GM21526 (cell line): Measurements from ENCODE around the gene KCNMA1.

ENCODE experiments used
- ATAC-seq: cut with Tn5 transposase; IDR thresholded peaks from one replicate; pipeline ENCODE4 v1.9.1; 2021; ENCODE audit warnings: moderate library complexity; ENCODE audit not compliant: unreplicated experiment, low FRiP score

The KCNMA1 gene

DNA sequence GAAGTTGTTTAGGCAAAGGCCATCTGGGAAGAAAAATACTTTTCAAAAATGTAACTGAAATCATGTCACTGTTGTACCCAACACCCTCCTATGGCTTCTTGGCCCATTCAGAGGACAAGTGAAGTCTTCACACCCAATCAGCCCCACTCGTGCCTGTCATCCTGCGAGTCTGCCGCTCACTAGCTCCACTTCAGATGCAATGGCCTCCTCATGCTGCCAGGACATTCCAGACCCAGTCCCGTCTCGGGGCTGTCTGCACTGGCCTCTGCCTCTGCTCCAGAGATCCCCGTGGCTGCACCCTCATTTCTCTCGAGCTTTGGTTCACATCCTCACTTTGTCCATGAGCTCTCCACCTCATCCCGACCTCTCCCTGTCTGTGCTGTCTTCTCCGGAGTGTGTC lies 227.1 kb downstream of the KCNMA1 start:
- ATAC-seq = no peak

- ATAC-seq = no peak
Measured at GRCh38 chr10:77409697-77410471, 227.7 kb downstream of the KCNMA1 start.

GRCh38 chr10:77408259-77408658 lies 229.3 kb downstream of the KCNMA1 start:
- ATAC-seq = no peak

DNA sequence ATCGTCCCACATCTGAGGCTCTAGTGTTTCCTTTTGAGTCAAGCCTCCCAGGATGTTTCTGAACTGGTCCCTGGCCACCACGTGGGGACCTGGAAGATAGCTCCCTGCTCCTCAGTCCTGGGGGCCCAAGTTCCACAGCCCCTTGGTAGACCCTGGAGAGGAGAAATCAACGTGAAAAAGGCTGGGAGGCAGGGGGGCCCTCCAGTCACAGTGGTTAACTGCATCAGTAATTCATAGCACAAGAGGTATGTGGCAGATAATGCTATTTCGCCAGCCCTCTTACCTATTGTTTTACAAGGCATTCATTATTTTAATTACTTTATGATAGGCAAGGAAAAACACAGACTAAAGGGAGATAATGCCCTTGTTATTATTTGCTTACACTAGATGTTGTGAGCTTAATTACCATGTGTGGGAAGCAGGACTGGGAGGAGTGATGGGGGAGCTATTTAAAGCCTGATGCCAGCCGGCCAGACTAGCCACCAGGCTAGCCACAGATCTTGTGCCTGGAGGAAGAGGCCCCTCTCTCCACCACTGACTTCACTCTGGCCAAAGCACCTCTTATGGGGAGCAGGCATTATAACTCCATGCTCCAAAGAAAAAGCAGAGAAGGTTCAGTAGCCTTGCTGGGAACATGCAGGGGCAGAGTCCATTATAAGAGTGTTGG lies 230.7 kb downstream of the KCNMA1 start:
- ATAC-seq = no peak

- no peak for ATAC-seq
Measured at GRCh38 chr10:77405771-77406241, 231.8 kb downstream of the KCNMA1 start.

GRCh38 chr10:77404810-77405209 lies 232.8 kb downstream of the KCNMA1 start:
- no peak for ATAC-seq

DNA sequence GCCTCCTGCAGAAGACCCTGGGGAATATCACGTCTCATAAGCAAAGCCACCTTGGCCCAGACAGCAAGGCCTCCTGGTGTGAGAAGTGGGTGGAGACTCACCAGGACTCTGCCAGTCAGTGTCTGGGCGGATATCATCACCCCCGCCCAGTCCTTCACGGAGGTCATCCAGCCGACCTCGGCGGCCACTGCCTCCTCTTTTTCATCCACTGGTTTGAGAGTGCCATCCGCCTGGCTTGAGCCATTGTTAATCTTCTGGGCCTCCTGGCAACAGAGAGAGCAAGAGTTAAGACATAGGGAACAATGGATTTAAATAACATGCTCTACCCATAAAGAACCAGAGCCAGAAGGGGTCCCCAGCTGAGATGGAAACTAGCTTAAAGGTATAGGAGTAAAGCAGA lies 233.8 kb downstream of the KCNMA1 start:
- no peak for ATAC-seq

GRCh38 chr10:77401683-77402082 lies 235.9 kb downstream of the KCNMA1 start:
- no peak for ATAC-seq

DNA sequence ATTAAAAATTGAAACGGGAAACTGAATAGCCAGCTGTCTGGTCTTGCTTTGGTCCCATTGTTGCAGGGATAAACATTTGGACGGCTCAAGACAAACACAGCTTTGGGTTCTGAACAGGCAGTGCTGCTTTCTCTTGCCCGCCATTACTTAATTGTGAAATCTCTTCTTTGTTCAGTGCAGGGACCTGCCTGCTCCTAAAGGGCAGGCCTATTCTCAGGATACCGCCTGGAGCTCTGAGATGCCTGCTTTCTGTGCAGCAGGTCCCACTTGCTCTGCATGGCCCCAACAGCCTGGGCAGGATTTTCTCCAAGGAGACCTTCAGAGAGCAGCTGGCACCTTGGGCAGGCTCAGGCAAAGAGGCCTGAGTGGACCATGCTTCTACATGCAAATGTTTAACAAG lies 237.6 kb downstream of the KCNMA1 start:
- no peak for ATAC-seq

DNA sequence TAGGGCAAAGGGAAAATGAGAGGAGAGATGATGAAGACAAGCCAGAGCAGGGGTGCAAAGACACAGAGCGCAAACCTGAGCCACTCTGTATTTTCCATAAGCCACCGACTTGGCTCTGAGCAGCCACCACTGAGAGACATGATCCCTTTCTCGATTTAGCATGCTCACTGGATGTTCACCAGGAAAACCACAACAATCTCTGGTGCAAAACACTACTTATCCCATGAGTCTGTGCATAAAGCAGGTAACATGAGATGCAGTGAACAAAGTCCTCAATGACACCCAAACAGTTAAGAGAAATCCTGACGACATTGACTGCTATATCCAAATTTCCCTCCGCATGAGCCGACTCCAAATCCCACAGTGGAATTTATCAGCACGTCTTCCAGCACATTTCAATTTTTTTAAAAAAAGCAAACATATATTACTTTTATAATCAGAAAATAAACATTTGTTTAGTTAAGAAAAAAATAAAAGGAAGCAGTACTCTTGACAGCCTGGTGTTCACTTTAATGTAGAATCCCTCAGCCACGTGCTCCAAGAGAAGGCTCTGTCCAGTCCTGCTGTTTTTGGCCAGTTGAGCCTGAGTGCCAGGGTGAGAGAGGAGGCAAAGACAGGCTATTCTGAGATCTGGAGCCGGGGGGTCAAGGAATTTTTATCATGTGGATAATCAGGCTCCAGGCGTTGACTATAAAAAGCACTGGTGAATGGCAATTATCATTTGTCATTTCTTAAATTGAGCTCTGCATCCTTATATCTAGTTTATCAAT lies 238.4 kb downstream of the KCNMA1 start:
- no peak for ATAC-seq

DNA sequence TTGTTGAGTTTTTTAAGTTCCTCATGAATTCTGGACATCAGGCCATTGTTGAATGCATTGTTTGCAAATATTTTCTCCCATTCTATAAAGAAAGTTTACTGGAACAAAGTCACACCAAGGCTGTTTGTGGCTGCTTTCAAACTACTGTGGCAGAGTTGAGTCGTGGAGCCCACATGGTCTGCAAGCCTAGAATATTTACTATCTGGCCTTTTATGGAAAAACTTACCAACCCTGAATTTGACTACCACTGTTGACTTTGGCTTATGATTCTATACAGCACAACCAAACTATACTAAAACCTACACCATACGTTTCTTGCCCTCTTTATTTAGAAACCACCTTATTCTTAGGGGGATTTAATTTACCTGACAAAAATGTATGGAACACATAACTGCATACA lies 239.1 kb downstream of the KCNMA1 start:
- ATAC-seq = no peak

DNA sequence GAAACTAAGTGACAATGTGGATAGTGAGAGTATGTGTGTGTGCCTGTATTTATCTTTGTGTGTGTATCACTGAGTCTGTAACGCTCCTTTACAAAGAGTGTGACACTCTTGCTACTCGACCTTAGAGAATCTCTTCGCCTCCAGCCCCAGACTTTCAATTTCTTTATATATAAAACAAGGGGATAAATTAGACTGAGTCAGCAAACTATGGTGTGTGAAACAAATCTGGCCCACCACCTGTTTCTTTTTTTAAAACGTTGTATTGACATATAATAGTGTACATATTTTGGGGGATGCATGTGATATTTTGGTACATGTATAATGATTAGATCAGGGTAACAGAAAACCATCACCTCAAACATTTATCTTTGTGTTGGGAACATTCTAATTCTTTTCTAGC lies 240.5 kb downstream of the KCNMA1 start:
- ATAC-seq = no peak

GRCh38 chr10:77396290-77396689 lies 241.3 kb downstream of the KCNMA1 start:
- no peak for ATAC-seq

DNA sequence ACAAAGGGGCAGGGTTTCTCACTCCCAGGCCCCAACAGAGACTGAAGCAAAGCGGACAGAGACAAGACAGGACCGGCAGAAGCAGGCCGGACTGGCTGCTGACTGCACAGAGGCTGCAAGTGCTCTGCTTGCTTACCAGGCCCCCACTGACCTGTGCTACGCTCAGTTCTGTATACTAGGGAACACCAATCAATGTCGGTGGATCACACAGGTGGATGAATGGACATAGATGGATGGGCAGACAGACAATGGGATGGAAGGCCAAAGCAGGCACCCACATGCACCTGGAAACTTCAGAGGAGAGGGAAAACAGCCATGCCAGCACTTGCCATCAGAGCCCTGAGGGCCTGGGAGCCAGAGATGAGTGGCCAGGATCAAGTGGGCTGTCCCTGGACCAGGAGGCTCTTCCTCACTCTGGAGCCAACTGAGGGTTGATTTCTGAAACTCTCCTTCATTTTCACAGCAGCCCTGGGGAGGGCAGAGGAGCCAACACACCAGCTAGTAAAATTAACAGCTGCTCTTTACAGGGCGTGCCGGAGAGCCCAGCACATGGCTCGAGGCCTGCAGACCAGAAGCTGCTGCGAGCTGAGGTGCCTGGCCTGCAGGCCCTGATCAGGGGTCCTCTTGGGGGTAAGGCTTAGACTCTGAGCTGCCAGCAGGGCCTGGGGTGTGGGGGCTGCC lies 243.6 kb downstream of the KCNMA1 start:
- ATAC-seq = no peak

DNA sequence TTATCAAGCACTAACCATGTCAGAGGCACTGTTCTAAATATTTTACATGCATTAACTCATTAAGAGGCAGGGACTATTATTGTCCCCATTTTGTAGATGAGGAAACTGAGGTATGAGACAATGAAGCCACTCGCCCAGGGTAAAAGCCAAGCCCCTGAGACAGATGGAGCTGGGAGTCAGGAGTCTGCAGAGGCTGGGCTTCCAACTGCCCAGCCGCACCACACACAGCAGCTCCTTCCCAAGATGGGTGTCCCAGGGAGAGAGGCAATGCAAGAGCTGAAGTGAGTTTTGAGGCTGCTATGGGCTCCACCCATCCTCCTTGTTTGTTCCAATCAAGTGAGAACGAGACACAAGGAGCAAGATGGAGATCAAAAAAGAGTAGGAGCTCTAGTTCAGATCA lies 244.2 kb downstream of the KCNMA1 start:
- ATAC-seq = no peak

- ATAC-seq = no peak
Measured at GRCh38 chr10:77392851-77393250, 244.8 kb downstream of the KCNMA1 start.

GRCh38 chr10:77392236-77392721 lies 245.3 kb downstream of the KCNMA1 start:
- ATAC-seq = no peak

GRCh38 chr10:77391605-77392235 lies 245.9 kb downstream of the KCNMA1 start:
- no peak for ATAC-seq

GRCh38 chr10:77390481-77390891 lies 247.1 kb downstream of the KCNMA1 start:
- ATAC-seq = no peak

GRCh38 chr10:77388571-77389100 lies 249.0 kb downstream of the KCNMA1 start:
- no peak for ATAC-seq
